Activated CD4-positive, CD25-positive, alpha-beta regulatory T cell treated with anti-CD3 and anti-CD28 coated beads, Interleukin-2, amount 50 U/mL, for 24 hours (primary cell): Measurements from ENCODE around the gene CMBL.
A peak's percentile ranks its signal among the peaks of the same experiment; 100 is the strongest.
"Not testable (repeated sequence)": the region's sequence is repeated elsewhere in the genome, so short reads cannot be mapped to it uniquely, and the experiment has no call there.

Experiments
- ATAC-seq, 2 donors: fragments of 150-1000 bp; cut with Tn5 transposase; one replicate each; pipeline ENCODE4 v1.10.0; 2021; ENCODE audit warnings: mild to moderate bottlenecking in 1 of 2, moderate library complexity in 1 of 2

CMBL gene

DNA sequence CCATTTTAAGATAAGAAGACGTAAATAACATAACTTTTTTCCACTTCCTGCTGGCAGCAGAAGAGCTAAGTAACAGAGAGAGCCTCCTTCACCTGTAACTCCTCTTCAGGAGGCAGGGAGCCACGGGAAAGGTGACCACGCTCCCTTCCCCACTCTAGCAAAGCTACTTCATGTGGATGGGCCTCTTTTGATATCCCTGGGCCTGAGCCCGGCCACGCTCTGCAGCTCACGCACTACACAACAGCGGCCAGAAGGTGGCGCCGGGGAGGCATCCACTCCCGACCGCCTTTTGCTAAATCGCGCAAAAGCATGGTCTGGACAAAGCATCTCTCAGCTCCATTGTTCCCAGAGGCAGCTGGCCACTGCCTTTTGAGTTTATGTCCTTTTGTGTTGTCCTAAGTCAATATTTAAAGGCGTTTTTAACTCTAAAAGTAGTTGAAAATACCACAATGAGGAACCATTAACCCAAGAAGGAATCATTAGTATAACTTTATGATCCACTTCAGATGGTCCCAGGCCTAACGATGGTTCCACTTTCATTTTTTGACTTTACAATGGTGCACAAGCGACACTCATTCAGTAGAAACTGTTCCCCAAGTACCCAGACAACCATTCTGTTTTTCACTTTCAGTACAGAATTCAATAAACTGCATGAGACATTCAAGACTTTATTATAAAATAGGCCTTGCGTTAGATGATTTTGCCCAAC is 23.6 kb downstream of the CMBL start:
- peak; percentile 85 to 86 for ATAC-seq

DNA sequence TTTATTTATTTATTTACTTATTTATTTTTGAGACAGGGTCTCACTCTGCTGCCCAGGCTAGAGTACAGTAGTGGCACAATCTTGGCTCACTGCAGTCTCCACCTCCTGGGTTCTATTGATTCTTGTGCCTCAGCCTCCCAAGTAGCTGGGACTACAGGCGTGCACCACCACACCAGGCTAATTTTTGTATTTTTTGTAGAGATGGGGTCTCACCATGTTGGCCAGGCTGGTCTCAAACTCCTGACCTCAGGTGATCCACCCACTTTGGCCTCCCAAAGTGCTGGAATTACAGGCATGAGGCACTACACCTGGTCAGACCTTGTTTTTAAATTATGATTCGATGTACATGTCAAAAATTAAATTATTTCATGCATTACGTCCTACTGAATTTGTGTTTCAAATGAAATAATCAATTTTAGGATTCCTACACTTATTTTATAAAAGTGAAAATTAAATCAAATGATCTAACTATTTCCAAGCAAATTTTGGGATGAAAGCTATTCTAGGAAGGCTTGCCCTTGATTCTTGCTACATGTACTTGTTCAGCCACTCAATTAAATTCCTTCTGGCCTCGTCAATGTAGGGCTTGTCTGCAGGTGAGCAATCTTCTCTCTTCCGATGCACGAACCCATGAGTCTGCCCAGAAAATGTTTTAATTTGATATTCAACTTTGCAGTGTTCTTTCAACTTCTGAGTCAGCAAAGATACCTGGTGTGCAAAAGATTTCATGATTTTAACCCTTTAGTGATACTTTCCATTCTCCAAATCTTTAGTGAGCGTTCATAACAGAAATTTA is 27.6 kb downstream of the CMBL start:
- ATAC-seq = no peak

DNA sequence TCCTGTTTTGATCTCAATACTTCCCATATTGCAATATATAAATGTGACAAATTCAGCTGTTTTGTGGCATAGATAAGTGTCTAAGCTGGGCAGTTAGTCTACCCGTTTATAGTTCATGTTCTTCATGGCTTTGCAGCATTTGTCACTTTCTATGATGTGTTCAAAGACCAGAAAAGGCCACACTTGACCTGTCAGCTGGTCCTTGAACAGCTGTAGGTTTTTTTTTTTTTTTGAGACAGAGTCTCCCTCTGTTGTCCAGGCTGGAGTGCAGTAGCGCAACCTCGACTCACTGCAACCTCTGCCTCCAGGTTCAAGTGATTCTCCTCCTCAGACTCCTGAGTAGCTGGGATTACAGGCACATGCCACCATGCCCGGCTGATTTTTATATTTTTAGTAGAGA is 28.4 kb downstream of the CMBL start:
- no peak for ATAC-seq

DNA sequence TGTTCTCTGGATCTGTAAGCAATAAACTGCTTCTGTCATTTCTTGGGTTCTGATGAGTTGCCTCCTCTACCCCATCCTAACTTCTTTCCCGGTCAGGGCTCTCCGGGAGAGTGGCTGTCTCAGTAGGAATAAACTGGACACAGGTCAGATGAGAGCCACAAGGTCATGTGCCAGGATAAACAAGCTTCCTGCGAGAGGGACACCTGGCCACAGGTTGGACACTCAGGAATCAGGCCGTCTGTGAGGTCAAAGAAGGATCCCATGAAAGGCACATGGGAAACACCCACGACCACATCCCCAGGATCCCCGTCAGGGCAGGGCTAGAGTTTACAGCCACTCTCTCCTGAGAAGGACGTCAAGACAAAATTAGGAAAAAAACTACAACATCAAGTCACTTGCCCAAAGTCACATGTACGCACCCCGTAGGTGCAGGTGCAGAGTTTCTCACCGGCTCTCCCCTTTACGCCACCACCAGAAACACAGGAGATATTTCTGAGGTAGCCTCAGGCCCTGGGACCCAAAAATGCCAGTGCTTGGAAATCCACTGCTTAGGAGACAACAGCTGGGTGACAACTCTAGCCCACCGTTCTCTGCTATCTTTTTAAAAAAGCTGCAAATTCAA is 28.9 kb downstream of the CMBL start:
- ATAC-seq = no peak

DNA sequence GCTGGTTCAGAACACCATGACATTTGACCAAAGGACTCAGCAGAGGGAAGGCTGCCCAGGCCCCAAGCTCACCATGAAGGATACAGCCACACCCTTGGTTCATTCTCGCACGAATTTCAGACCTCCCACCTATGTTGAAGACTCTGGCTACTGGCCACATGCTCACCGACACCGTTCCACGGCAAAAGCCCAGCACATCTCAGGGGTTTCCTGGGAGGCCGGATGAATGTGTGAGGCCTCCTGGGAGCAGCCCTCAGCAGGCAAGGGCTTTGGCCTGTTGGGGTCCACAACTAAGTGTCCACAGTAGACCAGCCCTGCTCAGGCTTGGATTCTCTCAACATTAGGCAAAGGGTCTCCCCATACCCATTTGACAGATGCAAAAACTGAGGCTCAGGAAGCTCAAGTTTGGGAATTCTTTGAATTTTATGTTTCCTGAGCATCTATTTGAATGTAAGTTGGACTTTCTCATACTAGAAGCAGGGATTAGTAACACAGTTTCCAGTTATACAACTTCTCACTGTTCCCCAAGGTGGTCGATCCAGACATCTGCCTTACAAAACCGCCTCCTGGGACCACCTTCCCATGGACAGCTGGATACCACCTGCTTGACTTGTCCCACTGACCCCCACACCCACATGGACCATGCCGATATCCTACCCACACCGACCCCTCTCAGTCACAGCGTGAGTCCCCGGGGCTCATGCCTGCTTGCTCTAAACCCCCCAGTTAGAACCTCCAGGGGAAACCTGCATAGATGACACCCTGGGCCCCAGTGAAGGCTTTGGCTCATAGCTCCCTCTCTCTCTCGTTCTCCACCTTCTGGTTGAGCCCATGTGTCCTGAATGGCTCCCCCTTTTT is 29.7 kb downstream of the CMBL start:
- no peak for ATAC-seq

DNA sequence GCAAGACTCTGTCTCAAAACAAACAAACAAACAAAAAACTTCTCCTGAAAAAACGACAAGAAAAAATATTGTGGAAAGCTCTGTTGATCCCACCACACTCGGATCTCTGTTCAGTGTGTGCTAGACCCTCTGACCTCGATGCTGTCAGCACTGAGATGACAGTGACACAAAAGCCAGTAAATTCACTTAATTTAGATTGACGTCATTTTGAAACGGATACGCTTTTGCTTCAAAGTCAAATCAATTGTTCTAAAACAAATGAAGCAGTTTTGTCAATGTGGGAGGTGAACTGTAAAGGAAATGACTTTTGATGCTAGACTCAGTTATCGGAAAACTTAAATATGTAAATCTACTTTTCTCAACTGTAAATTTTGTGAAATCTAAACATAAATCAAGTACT is 31.0 kb downstream of the CMBL start:
- ATAC-seq = no peak

DNA sequence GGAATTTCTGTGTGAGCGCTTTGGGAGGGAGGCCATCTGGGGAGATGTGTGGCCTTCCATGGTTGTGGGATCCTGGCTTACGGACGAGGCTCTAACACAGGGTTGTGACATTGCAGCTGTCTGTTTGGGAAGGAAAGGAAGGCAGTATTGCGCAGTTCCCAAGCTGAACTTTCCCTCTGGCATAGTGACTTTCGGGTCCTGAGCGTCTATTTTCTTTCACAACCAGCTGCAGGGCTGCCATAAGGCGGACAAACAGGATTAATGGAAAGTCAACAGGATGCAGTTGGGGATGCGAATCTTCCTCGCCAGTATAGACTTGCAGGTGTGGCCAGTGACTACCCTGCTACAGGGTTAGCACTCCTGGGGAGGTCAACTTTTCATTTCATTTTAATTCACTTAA is 31.7 kb downstream of the CMBL start:
- ATAC-seq = no peak

DNA sequence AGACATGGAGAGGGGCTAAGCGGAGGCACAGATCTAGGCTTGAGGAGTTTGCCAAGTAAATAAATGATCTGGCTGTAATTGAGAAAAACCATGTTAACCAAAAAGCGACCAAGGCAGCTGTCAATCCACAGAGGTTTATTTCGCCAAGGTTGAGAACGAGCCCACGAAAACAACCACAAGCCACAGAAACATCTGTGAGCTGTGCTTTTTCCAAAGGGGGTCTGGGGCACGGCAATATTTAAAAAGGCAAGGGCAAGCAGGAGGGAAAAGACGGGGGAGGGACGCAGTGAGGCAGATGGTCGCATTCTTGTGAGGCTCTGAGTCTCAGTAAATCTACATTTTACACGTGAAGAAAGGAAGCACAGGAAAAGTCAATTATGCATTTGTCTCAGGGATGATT is 32.2 kb downstream of the CMBL start:
- ATAC-seq = no peak

DNA sequence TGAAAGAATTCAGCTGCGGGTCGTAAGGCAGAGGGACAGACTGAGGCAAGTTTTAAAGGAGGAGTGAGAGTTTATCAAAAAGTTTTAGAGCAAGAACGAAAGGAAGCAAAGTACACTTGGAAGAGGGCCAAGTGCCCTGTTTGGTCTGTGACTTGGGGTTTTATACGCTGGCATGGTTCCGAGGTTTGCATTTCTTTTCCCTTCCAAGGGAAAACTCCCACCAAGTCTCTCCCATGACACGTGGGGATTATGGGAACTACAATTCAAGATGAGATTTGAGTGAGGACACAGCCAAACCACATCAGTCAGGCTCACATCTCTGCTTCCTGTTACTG is 34.9 kb downstream of the CMBL start:
- ATAC-seq = not testable (repeated sequence)

DNA sequence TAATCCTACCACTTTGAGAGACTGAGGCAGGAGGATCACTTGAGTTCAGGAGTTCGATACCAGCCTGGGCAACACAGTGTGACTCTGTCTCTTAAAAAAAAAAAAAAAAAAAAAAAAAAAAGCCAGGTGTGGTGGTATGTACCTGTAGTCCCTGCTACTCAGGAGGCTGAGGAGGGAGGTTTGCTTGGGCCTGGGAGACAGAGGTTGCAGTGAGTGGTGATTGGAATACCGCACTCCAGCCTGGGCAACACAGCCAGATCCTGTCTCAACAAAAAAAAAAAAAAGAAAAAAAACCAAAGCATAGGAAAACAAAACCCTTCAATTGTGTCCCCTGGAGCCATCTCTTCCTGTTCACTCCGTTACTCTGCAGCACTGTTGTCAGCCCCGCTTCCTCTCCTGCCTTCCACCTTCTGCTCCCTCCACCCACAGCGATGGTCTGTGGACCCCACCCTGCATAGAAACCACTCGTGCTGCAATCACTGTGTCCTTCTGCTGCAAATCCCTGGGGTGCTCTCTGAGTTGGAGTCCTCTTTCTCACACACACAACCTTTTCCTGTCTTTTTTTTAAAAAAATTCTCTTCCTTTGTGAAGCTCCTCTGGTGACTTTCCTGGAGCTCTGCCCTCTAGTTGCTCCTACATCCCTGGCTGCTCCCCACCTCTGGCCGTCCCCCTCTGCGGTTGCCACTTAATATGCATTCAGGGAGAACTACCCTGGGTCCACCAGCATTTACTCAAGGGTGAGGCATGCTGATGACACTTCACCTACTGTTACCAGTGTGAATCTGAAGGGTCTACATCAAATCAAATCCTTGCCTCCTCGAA is 35.4 kb downstream of the CMBL start:
- ATAC-seq = no peak

DNA sequence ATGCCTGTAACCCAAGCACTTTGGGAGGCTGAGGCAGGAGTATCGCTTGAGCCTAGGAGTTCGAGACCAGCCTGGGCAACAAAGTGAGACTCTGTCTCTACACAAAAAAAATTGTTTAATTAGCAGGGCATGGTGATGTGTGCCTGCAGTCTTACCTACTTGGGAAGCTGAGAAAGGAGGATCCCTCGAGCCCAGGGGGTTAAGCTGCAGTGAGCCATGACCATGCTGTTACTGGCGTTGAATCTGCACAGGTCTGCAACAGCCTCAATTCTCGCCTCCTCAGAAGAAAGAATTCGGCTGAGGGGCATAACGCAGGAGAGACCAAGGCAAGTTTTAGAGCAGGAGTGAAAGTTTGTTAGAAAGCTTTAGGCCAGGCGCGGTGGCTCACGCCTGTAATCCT is 39.6 kb downstream of the CMBL start:
- ATAC-seq = no peak

DNA sequence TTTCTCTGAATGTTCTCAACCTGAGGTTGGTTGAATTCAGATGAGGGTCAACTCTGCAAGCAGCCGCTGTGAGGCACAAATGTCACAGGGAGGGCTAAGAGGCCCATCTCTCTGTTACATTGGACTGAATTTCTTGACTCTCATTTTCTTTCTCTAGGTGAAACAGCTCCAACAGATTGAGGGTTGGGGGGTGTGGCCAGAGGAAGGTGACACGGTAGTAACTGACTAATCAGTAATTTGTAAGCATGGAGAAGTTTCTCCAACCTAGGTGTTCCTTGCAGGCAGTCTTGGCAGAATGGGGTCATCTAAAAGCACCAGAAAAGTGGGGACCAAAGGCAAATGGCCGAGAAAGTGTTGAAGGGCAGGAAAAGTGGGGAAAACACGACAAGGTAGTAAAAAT is 40.9 kb downstream of the CMBL start:
- ATAC-seq = no peak

DNA sequence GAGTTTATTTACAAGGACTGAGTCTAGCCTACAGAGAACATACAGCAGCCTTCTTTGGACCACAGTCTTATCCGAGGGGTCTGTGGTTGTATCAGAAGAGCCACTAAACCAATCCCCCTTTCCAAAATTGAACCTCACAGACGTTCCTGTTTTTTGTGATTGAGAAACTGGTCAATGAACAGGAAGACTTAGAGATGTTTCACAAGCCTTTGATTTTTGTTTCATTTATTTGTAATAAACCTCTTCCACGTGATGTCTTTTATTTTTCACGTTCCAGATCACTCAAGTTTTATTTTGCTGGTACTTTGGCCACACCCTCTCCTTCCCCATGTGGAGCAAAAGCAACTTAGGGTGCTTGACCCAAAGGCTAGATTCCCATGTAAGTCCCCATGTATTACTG is 41.6 kb downstream of the CMBL start:
- no peak for ATAC-seq

DNA sequence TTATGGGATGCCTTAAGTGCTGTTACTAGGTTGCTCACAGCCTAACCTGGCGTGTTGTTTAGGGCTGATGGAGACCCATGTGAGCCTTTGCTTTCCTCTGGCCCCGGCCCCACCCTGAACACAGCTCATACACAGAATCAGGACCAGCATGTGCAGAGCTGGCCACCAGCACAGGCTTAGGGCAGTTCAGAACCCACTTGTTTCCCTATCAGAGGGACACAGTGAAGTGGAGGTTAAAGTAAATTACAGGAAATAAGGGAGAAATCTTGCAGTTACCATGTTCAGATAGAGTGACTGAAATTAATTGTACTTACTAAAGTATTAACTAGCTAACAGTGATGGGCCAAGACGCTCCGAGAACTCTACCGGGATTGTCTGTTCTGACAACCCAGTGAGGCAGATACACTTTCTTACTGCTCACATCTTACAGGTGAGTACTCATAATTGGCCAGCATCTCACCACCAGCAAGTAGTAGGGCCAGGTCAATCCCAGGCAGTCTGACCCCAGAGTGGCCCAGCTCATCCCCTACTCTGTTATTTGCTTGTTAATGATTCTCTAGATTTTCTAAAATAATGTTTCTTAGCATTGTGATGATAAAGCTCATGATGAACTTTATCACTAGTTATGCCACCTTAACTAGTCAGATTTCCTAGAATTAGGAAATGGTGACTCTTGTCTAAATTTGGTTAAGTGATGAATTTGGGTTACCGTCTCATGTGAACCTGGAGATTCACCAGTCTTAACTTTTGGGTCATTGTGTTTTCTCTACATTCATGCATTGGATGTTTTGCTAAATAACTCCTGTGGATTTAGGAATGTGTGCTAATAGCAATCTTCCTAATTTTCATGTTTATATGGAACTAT is 42.2 kb downstream of the CMBL start:
- no peak for ATAC-seq

DNA sequence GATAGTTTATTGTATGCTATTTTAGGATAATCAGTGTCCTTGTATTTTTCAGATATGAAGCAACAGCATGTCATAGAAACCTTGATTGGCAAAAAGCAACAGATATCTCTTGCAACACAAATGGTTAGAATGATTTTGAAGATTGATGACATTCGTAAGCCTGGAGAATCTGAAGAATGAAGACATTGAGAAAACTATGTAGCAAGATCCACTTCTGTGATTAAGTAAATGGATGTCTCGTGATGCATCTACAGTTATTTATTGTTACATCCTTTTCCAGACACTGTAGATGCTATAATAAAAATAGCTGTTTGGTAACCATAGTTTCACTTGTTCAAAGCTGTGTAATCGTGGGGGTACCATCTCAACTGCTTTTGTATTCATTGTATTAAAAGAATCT is 43.1 kb downstream of the CMBL start:
- ATAC-seq = no peak

DNA sequence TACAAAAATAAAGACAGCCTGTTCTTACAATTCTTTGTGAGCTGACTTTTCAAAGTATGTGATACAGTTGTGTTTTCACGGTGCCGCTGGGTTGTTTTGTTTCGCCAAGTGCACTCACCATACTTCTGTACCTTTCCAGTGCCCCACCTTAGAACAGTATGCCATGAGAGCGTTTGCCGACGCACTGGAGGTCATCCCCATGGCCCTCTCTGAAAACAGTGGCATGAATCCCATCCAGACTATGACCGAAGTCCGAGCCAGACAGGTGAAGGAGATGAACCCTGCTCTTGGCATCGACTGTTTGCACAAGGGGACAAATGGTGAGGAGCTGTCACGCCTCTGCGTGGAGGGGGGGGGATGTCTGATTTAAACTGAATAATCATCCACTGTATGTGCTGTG is 44.7 kb downstream of the CMBL start:
- no peak for ATAC-seq

DNA sequence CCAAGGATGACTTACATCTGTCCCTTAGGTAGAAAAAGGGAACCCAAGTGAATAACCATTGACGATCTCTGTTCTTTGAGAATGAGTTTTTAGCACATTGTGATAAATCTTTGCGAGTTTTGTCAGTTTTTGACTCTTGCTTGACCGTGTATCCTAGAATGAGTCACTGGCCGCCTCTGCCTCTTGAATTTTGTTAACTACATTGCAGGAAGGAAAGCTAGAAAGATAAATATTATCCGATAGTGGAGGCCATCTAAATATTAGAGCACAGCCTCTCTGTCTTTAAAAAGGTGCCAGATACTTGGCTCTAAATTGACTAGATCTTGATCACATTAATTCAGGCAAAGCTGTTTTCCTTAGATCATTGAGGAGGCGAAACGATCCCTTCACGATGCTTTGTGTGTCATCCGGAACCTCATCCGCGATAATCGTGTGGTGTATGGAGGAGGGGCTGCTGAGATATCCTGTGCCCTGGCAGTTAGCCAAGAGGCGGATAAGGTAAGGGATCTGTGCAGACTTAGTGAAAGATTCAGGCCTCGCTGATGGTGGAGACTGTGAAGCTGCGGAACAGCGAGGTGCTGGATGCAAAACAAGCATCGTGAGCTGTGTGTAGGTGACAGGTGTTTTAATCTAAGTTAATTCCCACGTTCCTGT is 45.5 kb downstream of the CMBL start:
- ATAC-seq = no peak

DNA sequence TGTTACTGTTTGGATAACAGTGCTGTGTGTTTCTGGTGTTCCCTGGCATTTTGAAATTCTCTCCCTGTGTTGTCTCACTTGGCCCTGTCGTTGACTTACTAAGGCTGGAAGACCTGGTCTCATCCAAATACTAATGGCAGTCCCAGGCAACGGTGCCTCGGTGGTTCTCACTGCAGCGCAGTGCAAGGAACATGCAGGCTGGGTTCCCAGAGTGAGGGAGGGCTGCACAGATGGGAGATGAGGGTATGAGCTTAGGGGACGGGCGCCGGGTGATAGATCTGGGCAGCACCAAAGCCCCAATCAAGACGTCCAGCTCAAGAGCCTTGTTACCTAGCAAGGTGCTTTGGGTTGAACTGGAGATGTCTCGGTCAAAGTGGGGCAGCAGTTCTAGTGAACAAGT is 46.6 kb downstream of the CMBL start:
- no peak for ATAC-seq

DNA sequence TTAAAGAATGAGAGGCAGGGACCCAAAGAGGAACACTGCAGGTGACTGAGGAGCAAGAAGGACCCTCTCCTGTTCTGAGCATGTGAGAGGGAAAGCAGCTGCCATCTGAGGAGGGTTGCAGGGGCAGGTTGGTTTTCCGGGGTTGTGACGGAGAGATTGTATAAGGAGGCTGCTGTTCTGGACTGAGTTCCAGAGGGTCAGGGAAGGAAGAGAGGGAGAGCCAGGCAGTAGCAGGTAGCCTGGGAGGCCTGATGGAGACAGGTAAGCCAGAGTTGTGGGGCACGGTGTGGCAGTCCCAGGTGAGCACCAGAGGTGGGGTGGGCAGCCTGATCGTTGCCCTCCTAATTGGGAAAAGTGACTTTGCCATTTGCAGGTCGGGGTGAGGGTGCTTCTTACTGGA is 47.8 kb downstream of the CMBL start:
- no peak for ATAC-seq

DNA sequence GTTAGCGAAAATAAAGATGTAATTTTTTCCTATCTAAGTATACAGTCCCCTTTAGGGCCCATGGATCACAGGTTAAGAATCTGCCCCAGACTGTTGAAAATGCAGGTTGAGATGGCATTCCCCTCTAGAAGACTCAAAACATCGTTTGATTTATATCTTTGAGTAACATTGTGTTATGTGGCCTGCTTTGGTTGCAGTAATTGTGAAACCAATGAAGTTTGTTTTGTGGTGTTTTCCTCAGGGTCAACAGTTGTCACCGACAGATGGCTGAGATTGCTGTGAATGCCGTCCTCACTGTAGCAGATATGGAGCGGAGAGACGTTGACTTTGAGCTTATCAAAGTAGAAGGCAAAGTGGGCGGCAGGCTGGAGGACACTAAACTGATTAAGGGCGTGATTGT is 49.8 kb downstream of the CMBL start:
- peak; percentile 17 to 58 for ATAC-seq

DNA sequence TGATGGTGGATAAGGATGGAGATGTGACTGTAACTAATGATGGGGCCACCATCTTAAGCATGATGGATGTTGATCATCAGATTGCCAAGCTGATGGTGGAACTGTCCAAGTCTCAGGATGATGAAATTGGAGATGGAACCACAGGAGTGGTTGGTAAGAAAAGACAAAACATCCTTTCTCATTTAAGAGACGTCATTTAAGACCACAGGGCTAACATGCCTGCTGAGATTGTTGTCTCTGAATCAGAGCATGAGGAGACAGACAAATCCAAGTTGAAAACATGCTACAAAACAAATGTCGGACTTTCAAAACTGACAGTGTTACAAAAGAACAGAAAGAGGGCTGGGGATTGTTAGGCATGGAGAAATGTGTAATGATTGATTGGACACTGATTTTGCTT is 53.0 kb downstream of the CMBL start:
- ATAC-seq = no peak
